IMR-90 (cell line): ENCODE data around the gene DCP1A. TPM values are rescaled to one million over a fixed set of nuclear protein-coding genes. Genes with fewer than 3 reads are reported as not detected.

Experiments used
- ATAC-seq: fragments of 200-7000 bp; cut with Tn5 transposase; 2 replicates; pipeline ENCODE4 v1.9.1; 2020; ENCODE audit warnings: low read depth, mild to moderate bottlenecking, moderate library complexity
- BruUV-seq: library from RNA; stranded (reverse); fragments of 400-500 nt; replicated peaks from 2 replicates; lab custom pipeline; 2021; lab: Mats Ljungman, UMichigan
- CTCF ChIA-PET: fragments of 300-600 bp; formaldehyde crosslinking; extraction: SDS; loops from one replicate; lab custom pipeline; 2021; ENCODE audit warnings: antibody characterized with exemption; lab: Yijun Ruan, JAX
- POLR2A ChIA-PET: fragments of 300-600 bp; sonication (Branson Sonifier 250); formaldehyde crosslinking; loops from one replicate; lab custom pipeline; 2022; ENCODE audit warnings: antibody characterized with exemption; ENCODE audit not compliant: unreplicated experiment; lab: Charles Lee
- DNase-seq: peaks from one replicate; pipeline ENCODE4 v3.0.0; 2013
- H2AFZ ChIP-seq: replicated peaks from 2 replicates; pipeline ENCODE3; 2013; ENCODE audit warnings: low read length, mild to moderate bottlenecking; ENCODE audit not compliant: poor library complexity
- H2AK5ac ChIP-seq: 2 replicates; pipeline ENCODE4 v1.6.1; 2013; ENCODE audit warnings: low read depth, low read length, inconsistent platforms
- H2AK9ac ChIP-seq: replicated peaks from 2 replicates; pipeline ENCODE3; 2013; ENCODE audit warnings: mild to moderate bottlenecking, low read depth, low read length, moderate library complexity; ENCODE audit not compliant: poor library complexity
- H2BK120ac ChIP-seq: 2 replicates; pipeline ENCODE4 v1.6.1; 2013; ENCODE audit warnings: low read depth, low read length, inconsistent platforms
- H2BK15ac ChIP-seq: 3 replicates; pipeline ENCODE4 v1.6.1; 2013; ENCODE audit warnings: low read depth, low read length, inconsistent platforms
- H2BK20ac ChIP-seq: 2 replicates; pipeline ENCODE4 v1.6.1; 2013; ENCODE audit warnings: low read depth, mild to moderate bottlenecking, inconsistent platforms, low read length, moderate library complexity
- H2BK5ac ChIP-seq: 2 replicates; pipeline ENCODE4 v1.6.1; 2013; ENCODE audit warnings: mild to moderate bottlenecking, low read depth, low read length, inconsistent platforms; ENCODE audit not compliant: poor library complexity, severe bottlenecking
- H3K14ac ChIP-seq: replicated peaks from 2 replicates; pipeline ENCODE4 v1.6.1; 2013; ENCODE audit warnings: low read depth, low read length, inconsistent platforms
- H3K18ac ChIP-seq: 2 replicates; pipeline ENCODE4 v1.6.1; 2013; ENCODE audit warnings: low read depth, low read length, control low read depth
- H3K23ac ChIP-seq: 2 replicates; pipeline ENCODE4 v1.6.1; 2013; ENCODE audit warnings: low read depth, low read length, inconsistent platforms
- H3K27ac ChIP-seq: 2 replicates; pipeline ENCODE4 v1.5.1; 2013; ENCODE audit warnings: mild to moderate bottlenecking, control low read depth, low read length; ENCODE audit not compliant: insufficient read depth
- H3K27me3 ChIP-seq: 2 replicates; pipeline ENCODE4 v1.6.1; 2013; ENCODE audit warnings: low read length; ENCODE audit not compliant: control insufficient read depth, insufficient read depth
- H3K36me3 ChIP-seq: 2 replicates; pipeline ENCODE4 v1.6.1; 2013; ENCODE audit warnings: low read length, mixed read lengths; ENCODE audit not compliant: control insufficient read depth, insufficient read depth
- H3K4ac ChIP-seq: 2 replicates; pipeline ENCODE4 v1.6.1; 2013; ENCODE audit warnings: low read depth, low read length, inconsistent platforms
- H3K4me1 ChIP-seq: 2 replicates; pipeline ENCODE4 v1.6.1; 2013; ENCODE audit warnings: low read length, mixed read lengths; ENCODE audit not compliant: control insufficient read depth, insufficient read depth
- H3K4me2 ChIP-seq: 2 replicates; pipeline ENCODE4 v1.6.1; 2013; ENCODE audit warnings: low read depth, mild to moderate bottlenecking, control low read depth, low read length, moderate library complexity
- H3K4me3 ChIP-seq: 2 replicates; pipeline ENCODE4 v1.5.1; 2013; ENCODE audit warnings: low read depth, mild to moderate bottlenecking, control low read depth, low read length, moderate library complexity; ENCODE audit not compliant: insufficient read depth
- H3K56ac ChIP-seq: 2 replicates; pipeline ENCODE4 v1.6.1; 2013; ENCODE audit warnings: low read length, inconsistent platforms; ENCODE audit not compliant: insufficient read depth; ENCODE audit errors: extremely low read depth
- H3K79me1 ChIP-seq, 2 experiments: 2 replicates each; pipeline ENCODE4 v1.6.1; 2013; ENCODE audit warnings: low read length in 2 of 2, inconsistent platforms in 1 of 2, low read depth in 1 of 2
- H3K9ac ChIP-seq: 2 replicates; pipeline ENCODE4 v1.6.1; 2013; ENCODE audit warnings: low read depth, low read length, control low read depth
- H3K9me1 ChIP-seq: 2 replicates; pipeline ENCODE4 v1.6.1; 2013; ENCODE audit warnings: low read length, inconsistent platforms; ENCODE audit not compliant: insufficient read depth
- H3K9me3 ChIP-seq: 2 replicates; pipeline ENCODE4 v1.6.1; 2013; ENCODE audit warnings: low read length; ENCODE audit not compliant: control insufficient read depth, insufficient read depth
- H4K20me1 ChIP-seq: 2 replicates; pipeline ENCODE4 v1.6.1; 2013; ENCODE audit warnings: low read length, inconsistent platforms; ENCODE audit not compliant: insufficient read depth
- H4K5ac ChIP-seq: 2 replicates; pipeline ENCODE4 v1.6.1; 2013; ENCODE audit warnings: mild to moderate bottlenecking, low read depth, low read length, control low read depth
- H4K8ac ChIP-seq, 2 experiments: 2 replicates each; pipeline ENCODE4 v1.6.1; 2013; ENCODE audit warnings: low read depth in 2 of 2, low read length in 2 of 2, control low read depth in 1 of 2, inconsistent platforms in 1 of 2
- H4K91ac ChIP-seq: 2 replicates; pipeline ENCODE4 v1.6.1; 2013; ENCODE audit warnings: low read depth, low read length, inconsistent platforms; ENCODE audit not compliant: insufficient read depth
- NFE2L2 ChIP-seq: fragments of 150-350 bp; IDR thresholded peaks from 2 replicates; pipeline ENCODE4 v1.6.1; 2016; ENCODE audit warnings: low read depth, mild to moderate bottlenecking, low read length
- WGBS, 2 experiments: methylation state at CpG; one replicate each; pipeline versions ENCODE4 v1.1.5 to v1.1.7; 2013; ENCODE audit warnings: missing lambda C conversion rate in 2 of 2; ENCODE audit not compliant: insufficient read length in 1 of 2; ENCODE audit errors: extremely low coverage in 2 of 2; 5-methylcytosine and 5-hydroxymethylcytosine counted together
- dilution Hi-C: fragments of 300-500 bp; cut with HindIII; formaldehyde crosslinking; loops from one replicate; pipeline ENCODE4 v1.14.3; 2018; ENCODE audit warnings: low sequenced_read_pairs; ENCODE audit not compliant: unreplicated experiment
- in situ Hi-C: fragments of 300-500 bp; cut with MboI; formaldehyde crosslinking; loops from 3 replicates; pipeline ENCODE4 v1.14.3; 2019; ENCODE audit warnings: low sequenced_read_pairs, inconsistent platforms, mixed read lengths
- intact Hi-C: fragments of 100-400 bp; cut with micrococcal nuclease; formaldehyde crosslinking; loops from 2 replicates; pipeline ENCODE4 v1.10.0; 2022
- polyA plus RNA-seq, 3 experiments: library from polyadenylated mRNA; depleted of rRNA; stranded (reverse); fragments of >200 nt; gene quantifications; 2 replicates each; pipeline ENCODE4 v1.2.3, GENCODE V29; 2012; ENCODE audit warnings: low replicate concordance in 1 of 3
- total RNA-seq: library from RNA; depleted of rRNA; stranded (reverse); fragments of >200 nt; gene quantifications from 2 replicates; pipeline ENCODE4 v1.2.3, GENCODE V29; 2012

Gene DCP1A
- total and polyA plus RNA-seq, 2 of the 4 experiments (the other 2 are of a cell fraction): 13.2 to 30.1 TPM

DNA sequence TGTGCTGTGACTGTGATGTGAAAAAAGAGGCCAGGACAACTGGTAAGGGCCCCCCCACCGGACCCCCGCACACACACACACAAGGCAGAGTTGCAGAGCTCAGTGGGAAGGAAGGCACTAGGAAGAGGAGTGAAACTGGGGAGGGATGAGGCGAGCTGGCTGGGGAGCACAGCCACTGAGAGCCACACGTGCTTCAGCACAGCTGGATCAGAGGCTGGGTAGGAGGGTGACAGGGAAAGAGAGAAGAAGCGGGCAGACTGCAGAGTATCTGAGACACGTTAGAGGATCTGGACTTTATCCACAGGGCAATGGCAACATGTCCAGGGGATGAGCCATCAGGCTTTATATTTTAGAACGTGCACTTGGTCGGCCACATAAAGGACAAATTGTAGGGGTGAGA is 53.5 kb downstream of the DCP1A start:
- no peak for DNase-seq
- no peak overlapping the region for H2AK5ac ChIP-seq
- intact Hi-C loops: loop anchor here (10.0 kb wide), 1 partner anchor 221 kb away; no protein-coding TSS in a partner anchor
- H2BK120ac ChIP-seq: no peak overlapping the region
- H3K18ac ChIP-seq: no peak overlapping the region
- no peaks in the 10 kb centered on the region for H3K9me3 ChIP-seq
- H3K9ac ChIP-seq: no peak overlapping the region
- no peak for ATAC-seq
- no peak overlapping the region for H3K56ac ChIP-seq
- 85% methylated on average over 6 of the region's 8 CpGs; no CpG with 5 or more reads in 1 of the 2 experiments for WGBS, 2 experiments
- peaks cover 16% of the 10 kb centered on the region for H3K36me3 ChIP-seq
- peaks cover 0 to 15% of the 10 kb centered on the region in 2 experiments; a peak in 1 of 4 replicates for H3K79me1 ChIP-seq
- H3K23ac ChIP-seq: no peak overlapping the region
- H2AK9ac ChIP-seq: no peak overlapping the region
- H3K27me3 ChIP-seq: no peaks in the 10 kb centered on the region
- dilution Hi-C loops: no loop called here
- H4K20me1 ChIP-seq: no peaks in the 10 kb centered on the region
- no peak overlapping the region for H4K91ac ChIP-seq
- no peaks in the 10 kb centered on the region for H3K4me1 ChIP-seq
- CTCF ChIA-PET: no interaction called here
- no peak overlapping the region for H2BK5ac ChIP-seq
- no peak overlapping the region for H2AFZ ChIP-seq
- no peak overlapping the region for H3K27ac ChIP-seq
- no peak overlapping the region for H2BK15ac ChIP-seq
- no peak overlapping the region for H3K4me2 ChIP-seq
- no peak overlapping the region for H3K4ac ChIP-seq
- no peak overlapping the region for H3K4me3 ChIP-seq
- no peak overlapping the region for H3K14ac ChIP-seq
- H2BK20ac ChIP-seq: no peak overlapping the region
- H3K9me1 ChIP-seq: peaks cover 9% of the 10 kb centered on the region; the same call in 1 of the 2 replicates
- POLR2A ChIA-PET: no interaction called here
- no peak overlapping the region for H4K5ac ChIP-seq
- no TSS peak for BruUV-seq
- H4K8ac ChIP-seq: no peak overlapping the region
- in situ Hi-C loops: loop anchor here (25.0 kb wide), 1 partner anchor 593 kb away; the partner anchor contains the start of genes ACTR8 and SELENOK
- TF ChIP-seq NFE2L2: no peak
